HFF-Myc (cell line): ENCODE data around the gene BCAP31.
A peak's percentile ranks its signal among the peaks of the same experiment; 100 is the strongest.
"Not testable (repeated sequence)": the region's sequence is repeated elsewhere in the genome, so short reads cannot be mapped to it uniquely, and the experiment has no call there.

Experiments
- DNase-seq: peaks from one replicate; pipeline ENCODE4 v3.0.0-alpha.2; 2011; ENCODE audit warnings: low read depth; ENCODE audit errors: extremely low read depth
- H3K4me3 ChIP-seq: replicated peaks from 2 replicates; pipeline ENCODE4 v1.5.1; 2011; ENCODE audit warnings: low read depth, mild to moderate bottlenecking, control low read depth, low read length
- TF ChIP-seq, protein P1 (sequence below): IDR thresholded peaks from 2 replicates; pipeline ENCODE4 v1.5.1; 2012; ENCODE audit warnings: mild to moderate bottlenecking, low read depth, low read length, control low read depth; ENCODE audit errors: missing control alignments

Gene BCAP31

DNA sequence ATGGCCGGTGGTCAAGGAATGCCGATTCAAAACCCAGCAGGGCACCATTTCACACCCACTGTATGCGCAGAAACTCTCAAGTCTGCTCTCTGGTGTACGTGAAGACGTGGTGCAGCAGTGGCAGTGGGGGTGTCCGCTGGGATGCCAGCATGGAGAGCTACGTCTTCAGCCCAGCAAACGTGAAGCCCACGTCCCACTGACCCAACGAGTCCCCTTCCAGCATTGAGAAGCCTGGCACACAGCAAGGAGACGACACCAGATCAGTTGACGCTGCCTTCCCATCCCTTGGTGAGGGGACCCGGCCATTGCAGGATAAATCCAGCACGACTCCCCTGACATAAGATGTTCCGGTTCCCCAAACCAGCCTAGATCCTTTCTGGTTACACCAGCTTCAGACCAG, 37.7 kb upstream of the BCAP31 start:
- DNase-seq = no peak
- TF ChIP-seq, protein P1, sequence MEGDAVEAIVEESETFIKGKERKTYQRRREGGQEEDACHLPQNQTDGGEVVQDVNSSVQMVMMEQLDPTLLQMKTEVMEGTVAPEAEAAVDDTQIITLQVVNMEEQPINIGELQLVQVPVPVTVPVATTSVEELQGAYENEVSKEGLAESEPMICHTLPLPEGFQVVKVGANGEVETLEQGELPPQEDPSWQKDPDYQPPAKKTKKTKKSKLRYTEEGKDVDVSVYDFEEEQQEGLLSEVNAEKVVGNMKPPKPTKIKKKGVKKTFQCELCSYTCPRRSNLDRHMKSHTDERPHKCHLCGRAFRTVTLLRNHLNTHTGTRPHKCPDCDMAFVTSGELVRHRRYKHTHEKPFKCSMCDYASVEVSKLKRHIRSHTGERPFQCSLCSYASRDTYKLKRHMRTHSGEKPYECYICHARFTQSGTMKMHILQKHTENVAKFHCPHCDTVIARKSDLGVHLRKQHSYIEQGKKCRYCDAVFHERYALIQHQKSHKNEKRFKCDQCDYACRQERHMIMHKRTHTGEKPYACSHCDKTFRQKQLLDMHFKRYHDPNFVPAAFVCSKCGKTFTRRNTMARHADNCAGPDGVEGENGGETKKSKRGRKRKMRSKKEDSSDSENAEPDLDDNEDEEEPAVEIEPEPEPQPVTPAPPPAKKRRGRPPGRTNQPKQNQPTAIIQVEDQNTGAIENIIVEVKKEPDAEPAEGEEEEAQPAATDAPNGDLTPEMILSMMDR = no peak
- H3K4me3 ChIP-seq = no peak overlapping the region

- DNase-seq = no peak
- TF ChIP-seq, protein P1 = no peak
- H3K4me3 ChIP-seq = no peak overlapping the region
Observed at GRCh38 chrX:153755136-153755535, 30.9 kb upstream of the BCAP31 start.

DNA sequence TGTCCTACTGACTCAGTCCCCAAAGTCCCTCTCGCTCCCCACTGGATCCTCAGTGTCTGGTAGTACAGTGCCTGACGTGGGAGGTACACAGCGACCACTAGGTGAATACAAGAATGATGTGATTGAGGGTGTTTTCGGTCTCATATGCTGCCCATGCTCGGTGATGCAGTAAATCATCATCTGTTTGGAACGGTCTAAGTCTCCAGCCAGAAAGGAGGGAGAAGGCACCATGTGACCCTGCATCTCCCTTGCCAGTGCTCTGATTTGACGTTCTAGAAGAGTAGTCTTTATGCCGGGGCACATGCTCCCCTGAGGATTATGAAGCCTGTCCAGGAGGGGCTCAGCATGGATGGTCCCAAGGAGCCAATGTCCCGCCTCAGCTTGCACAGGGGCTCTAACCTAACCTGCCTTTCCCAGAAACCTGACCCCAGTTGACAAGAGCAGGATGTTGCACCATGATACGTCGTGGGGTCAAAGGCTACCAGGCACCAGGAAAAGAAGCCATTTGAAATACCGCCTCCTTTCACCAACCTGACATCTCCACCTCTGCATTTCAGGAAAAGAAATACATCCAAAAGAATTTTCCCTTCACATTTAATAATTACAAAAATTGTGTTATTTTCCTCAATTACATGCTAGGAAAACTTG, 26.1 kb upstream of the BCAP31 start:
- TF ChIP-seq, protein P1 = no peak
- DNase-seq = no peak
- no peak overlapping the region for H3K4me3 ChIP-seq

DNA sequence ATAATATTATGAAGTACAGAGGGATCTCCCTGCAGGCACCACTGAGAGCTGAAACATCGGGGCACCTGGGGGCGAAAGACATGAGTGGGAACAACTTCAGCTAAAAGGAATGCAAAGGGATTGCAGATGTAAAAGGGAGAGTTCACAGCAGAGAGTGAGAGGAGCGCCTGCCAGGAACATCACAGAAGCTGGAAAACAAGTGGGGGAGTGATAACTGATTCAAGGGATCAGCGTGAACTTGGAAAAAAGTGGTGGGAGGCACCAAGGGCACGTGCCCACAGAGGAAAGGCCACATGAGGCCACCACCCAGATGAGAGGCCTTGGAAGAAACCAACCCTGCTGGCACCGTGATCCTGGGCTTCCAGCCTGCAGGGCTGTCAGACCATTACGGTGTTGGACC, 24.8 kb upstream of the BCAP31 start:
- H3K4me3 ChIP-seq, DNase-seq: not testable (repeated sequence)

- H3K4me3 ChIP-seq, DNase-seq: not testable (repeated sequence)
Observed at GRCh38 chrX:153746991-153747390, 22.8 kb upstream of the BCAP31 start.

DNA sequence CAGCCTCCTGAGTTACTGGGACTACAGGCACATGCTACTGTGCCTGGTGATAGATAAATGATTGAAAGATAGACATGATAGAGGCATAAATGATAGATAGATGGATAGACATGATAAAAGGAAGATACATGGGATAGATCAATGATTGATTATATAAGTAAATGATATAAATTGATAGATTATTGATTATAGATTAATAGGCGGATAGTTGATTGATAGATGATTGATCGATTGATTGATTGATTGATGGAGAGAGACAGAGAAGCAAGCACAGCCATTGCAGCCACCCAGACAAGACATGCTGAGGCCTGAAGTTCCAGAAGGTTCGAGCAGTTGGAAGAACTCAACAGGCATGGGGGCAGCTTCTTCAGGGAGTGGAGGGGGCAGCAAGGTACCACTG, 22.2 kb upstream of the BCAP31 start:
- no peak overlapping the region for H3K4me3 ChIP-seq
- TF ChIP-seq, protein P1 = no peak
- DNase-seq = no peak

- H3K4me3 ChIP-seq, DNase-seq: not testable (repeated sequence)
Observed at GRCh38 chrX:153745067-153745433, 20.9 kb upstream of the BCAP31 start.

DNA sequence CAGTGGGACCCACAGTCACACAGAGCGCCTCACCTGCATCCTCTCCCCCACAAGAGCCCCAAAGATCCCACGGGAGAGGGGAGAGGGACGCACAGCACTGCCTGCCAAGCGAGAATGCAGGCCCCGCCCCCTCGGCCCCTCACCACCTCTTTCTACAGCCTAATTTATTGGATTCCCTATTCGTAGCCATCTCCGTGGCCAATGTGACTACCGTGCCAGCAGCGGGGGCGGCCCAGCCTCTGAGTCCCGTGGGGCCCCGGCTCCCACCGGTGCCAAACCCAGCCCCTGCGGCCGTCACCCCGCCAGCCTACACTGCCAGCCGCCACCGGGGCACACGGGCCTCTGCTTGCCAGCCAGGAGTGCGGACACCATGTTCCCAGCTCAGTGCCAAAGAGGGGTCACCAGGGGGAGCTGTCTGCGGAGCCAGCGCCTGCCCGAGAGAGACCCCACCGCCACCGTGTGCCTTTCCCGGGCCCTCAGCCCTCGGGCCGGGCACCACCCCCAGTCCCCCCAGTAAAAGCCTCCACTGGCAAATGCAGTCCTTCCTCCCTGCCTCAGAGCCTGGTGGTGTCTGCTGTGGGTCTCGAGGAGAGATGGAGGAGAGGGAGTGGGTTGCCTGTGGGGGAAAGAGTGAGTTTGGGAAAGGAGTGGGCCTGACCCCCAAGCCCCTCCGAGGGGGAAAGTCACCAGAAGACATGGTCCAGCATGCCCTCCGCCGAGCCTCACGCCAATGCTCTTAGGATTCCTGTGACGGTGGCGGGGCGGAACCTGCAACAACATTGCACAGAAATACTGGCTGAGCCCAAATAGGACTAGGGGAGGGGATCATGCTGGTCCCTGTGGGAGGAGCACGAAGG, 20.3 kb upstream of the BCAP31 start:
- TF ChIP-seq, protein P1 = peak; percentile 24
- no peak for DNase-seq
- H3K4me3 ChIP-seq = no peak overlapping the region

DNA sequence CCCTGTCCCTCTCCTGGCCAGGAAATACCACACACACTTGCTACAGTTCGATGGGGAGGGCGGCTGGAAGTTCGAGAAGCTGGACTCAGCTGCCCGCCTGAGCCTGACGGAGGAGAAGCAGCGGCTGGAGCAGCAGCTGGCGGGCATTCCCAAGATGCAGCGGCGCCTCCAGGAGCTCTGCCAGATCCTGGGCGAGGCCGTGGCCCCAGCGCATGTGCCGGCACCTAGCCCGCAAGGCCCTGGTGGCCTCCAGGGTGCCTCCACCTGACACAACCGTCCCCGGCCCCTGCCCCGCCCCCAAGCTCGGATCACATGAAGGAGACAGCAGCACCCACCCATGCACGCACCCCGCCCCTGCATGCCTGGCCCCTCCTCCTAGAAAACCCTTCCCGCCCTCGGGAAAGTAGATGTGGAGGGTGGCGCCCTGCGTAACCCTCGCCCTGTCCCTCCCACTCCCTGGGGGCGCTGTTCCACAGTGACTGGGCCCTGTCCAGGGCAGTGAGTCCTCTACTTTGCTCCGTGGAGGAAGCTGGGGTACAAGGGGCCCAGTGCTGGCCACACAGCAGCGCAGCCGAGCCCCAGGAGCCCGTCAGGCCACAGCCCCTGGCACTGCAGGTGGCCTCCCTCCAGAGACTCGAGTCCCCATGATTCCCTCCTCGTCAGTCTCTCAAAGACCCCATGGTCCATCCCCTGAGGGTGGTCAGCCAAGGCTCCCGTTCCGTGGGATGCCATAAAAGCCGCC, 19.5 kb upstream of the BCAP31 start:
- H3K4me3 ChIP-seq, DNase-seq: not testable (repeated sequence)

DNA sequence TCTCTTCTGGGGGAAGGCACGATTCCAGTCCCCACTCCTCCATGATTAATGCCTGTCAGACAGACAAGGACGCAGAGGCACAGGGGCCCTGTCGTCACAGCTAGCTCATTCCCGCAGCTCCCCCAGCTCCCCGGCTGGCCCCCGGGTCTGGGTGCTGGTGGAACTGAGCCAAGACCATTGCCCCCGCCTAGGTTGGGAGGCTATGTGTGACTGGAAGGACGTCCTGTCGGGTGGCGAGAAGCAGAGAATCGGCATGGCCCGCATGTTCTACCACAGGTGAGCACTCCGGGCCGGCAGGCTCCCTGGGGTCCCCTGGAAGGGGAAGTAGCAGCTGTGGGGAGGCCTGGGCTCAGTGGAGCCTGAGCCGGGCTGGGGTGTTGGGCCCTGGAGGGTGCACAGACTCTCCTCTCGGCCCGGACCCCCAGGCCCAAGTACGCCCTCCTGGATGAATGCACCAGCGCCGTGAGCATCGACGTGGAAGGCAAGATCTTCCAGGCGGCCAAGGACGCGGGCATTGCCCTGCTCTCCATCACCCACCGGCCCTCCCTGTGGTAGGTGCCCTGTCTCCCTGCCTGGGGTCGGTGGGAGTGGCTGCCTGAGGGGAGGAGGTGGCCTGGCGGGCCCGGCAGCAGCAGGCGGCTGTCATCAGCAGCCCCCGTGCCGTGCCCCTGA, 18.7 kb upstream of the BCAP31 start:
- not testable (repeated sequence) for H3K4me3 ChIP-seq

GRCh38 chrX:153742111-153742510, 17.9 kb upstream of the BCAP31 start:
- not testable (repeated sequence) for DNase-seq, H3K4me3 ChIP-seq

More for the DNA sequence above, 18.7 kb upstream of the BCAP31 start:
- not testable (repeated sequence) for DNase-seq
